Right lobe of liver (tissue), 4 donors: ENCODE data around the gene ADGRG2.

Source experiments
- POLR2A ChIP-seq: fragments of 450-650 bp; IDR thresholded peaks from one replicate; pipeline ENCODE4 v1.6.1; 2017; ENCODE audit warnings: antibody characterized with exemption, mild to moderate bottlenecking
- TF ChIP-seq, protein P1 (sequence below), 4 donors: fragments of 200-600 bp in 3 of 4; fragments of 450-650 bp in 1 of 4; IDR thresholded peaks; one replicate each; pipeline versions ENCODE4 v1.5.1 to v1.8.0; 2016 to 2022; ENCODE audit warnings: antibody characterized with exemption in 4 of 4, mild to moderate bottlenecking in 2 of 4
- donor health status: DM: no; HTN: no; CAD: no.
- donor health status: DM: no; HTN: no; CAD: no.
- donor health status: DM: no; HTN: yes; CAD: no.

DNA sequence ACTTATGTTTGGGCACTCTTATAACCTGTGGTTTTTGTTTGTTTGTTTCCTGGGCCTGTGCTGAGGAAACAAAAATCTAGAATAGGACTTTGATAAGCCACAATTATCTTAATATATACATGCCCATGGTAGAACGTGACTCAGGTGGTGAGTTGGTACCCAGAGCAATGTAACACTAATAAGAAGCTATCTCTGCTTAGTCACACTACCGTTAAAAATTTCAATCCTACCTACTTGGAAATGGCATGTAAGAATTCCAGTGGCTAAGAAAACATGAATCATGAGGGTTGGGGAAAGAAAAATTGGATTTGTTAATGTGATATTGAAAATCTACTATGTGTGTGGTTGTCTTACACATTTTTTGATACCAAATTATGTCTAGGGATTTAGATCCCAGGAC lies 30.5 kb upstream of the ADGRG2 start:
- TF ChIP-seq, protein P1, sequence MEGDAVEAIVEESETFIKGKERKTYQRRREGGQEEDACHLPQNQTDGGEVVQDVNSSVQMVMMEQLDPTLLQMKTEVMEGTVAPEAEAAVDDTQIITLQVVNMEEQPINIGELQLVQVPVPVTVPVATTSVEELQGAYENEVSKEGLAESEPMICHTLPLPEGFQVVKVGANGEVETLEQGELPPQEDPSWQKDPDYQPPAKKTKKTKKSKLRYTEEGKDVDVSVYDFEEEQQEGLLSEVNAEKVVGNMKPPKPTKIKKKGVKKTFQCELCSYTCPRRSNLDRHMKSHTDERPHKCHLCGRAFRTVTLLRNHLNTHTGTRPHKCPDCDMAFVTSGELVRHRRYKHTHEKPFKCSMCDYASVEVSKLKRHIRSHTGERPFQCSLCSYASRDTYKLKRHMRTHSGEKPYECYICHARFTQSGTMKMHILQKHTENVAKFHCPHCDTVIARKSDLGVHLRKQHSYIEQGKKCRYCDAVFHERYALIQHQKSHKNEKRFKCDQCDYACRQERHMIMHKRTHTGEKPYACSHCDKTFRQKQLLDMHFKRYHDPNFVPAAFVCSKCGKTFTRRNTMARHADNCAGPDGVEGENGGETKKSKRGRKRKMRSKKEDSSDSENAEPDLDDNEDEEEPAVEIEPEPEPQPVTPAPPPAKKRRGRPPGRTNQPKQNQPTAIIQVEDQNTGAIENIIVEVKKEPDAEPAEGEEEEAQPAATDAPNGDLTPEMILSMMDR (IDR thresholded peaks at IDR 0.05) = no peak
- no peak for TF ChIP-seq POLR2A
